Osteocyte (in vitro differentiated cells): ENCODE measurements around the gene UQCRC2. TPM values are rescaled to one million over a fixed set of nuclear protein-coding genes. Genes with fewer than 3 reads are reported as not detected.

Experiments used
- DNase-seq: peaks from one replicate; pipeline ENCODE4 v3.0.0; 2021; ENCODE audit warnings: mixed read lengths; ENCODE audit not compliant: unreplicated experiment; ENCODE audit errors: extremely low spot score
- H3K27ac Mint-ChIP-seq: one replicate; pipeline ENCODE4 v1.8.0; 2021; ENCODE audit warnings: mild to moderate bottlenecking, mixed read lengths; ENCODE audit not compliant: unreplicated experiment
- H3K27me3 Mint-ChIP-seq: one replicate; pipeline ENCODE4 v1.8.0; 2021; ENCODE audit warnings: mixed read lengths; ENCODE audit not compliant: unreplicated experiment
- H3K36me3 Mint-ChIP-seq: one replicate; pipeline ENCODE4 v1.8.0; 2021; ENCODE audit warnings: mixed read lengths; ENCODE audit not compliant: unreplicated experiment
- H3K4me1 Mint-ChIP-seq: one replicate; pipeline ENCODE4 v1.8.0; 2021; ENCODE audit warnings: mixed read lengths; ENCODE audit not compliant: unreplicated experiment
- H3K4me3 Mint-ChIP-seq: one replicate; pipeline ENCODE4 v1.8.0; 2021; ENCODE audit warnings: mild to moderate bottlenecking, moderate library complexity, mixed read lengths; ENCODE audit not compliant: unreplicated experiment
- H3K9me3 Mint-ChIP-seq: one replicate; pipeline ENCODE4 v1.8.0; 2021; ENCODE audit warnings: mixed read lengths; ENCODE audit not compliant: unreplicated experiment
- total RNA-seq: library from RNA; stranded (reverse); gene quantifications from 2 replicates; pipeline ENCODE4 v1.2.1, GENCODE V29; 2021
- TF ChIP-seq, protein P1 (sequence below): fragments of 200-600 bp; sonication (generic); IDR thresholded peaks from 2 replicates; pipeline ENCODE4 v1.5.0; 2021; ENCODE audit warnings: antibody characterized with exemption, mild to moderate bottlenecking, moderate library complexity

UQCRC2 gene
- total RNA-seq, 1 donor from 2014 or later: 200 TPM

DNA sequence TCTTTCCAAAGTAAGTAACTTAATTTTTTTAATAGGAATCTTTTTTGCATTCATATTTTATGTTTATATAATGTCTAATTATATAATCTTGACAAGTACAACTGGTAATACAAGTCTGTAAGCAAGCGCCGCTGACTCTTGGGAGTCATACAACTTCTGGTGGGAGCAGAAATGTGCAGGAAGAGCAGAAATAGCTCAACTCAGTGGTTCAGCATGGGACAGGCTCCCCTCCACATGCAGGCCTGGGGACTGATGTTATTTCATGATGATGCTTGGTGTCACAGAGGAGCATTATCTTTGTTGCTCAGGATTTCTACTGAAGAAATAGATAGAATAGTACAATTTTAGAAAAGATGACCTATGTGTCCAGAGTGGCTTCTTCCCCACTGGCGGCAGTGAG lies 10.7 kb downstream of the UQCRC2 start:
- no peak for DNase-seq
- Mint-ChIP-seq H3K9me3 (no peaks in the 10 kb centered on the region), H3K27ac (no peak overlapping the region), H3K4me3 (no peak overlapping the region), H3K27me3 (no peaks in the 10 kb centered on the region), H3K36me3 (peaks cover 57% of the 10 kb centered on the region), H3K4me1 (no peaks in the 10 kb centered on the region)
- TF ChIP-seq, protein P1, sequence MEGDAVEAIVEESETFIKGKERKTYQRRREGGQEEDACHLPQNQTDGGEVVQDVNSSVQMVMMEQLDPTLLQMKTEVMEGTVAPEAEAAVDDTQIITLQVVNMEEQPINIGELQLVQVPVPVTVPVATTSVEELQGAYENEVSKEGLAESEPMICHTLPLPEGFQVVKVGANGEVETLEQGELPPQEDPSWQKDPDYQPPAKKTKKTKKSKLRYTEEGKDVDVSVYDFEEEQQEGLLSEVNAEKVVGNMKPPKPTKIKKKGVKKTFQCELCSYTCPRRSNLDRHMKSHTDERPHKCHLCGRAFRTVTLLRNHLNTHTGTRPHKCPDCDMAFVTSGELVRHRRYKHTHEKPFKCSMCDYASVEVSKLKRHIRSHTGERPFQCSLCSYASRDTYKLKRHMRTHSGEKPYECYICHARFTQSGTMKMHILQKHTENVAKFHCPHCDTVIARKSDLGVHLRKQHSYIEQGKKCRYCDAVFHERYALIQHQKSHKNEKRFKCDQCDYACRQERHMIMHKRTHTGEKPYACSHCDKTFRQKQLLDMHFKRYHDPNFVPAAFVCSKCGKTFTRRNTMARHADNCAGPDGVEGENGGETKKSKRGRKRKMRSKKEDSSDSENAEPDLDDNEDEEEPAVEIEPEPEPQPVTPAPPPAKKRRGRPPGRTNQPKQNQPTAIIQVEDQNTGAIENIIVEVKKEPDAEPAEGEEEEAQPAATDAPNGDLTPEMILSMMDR: no peak

DNA sequence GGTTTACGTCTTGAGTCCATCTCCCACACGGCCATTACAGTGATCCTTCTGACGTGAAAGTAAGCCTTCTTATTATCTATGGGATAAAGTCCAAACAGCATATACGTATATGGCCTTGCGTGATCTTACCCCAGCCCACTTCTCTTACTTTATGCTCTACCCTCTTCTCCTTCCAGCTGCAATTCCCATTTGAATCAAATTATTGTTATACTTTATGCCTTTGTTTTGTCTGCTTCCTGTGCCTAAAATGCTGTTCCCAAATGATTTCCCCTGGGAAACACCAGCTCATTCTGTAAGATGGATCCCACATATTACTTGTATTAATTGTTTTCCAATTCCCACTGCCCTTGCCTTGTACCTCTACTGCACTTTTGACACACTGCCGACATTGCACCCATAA lies 11.2 kb downstream of the UQCRC2 start:
- Mint-ChIP-seq H3K4me3 (no peak overlapping the region), H3K27ac (no peak overlapping the region)

DNA sequence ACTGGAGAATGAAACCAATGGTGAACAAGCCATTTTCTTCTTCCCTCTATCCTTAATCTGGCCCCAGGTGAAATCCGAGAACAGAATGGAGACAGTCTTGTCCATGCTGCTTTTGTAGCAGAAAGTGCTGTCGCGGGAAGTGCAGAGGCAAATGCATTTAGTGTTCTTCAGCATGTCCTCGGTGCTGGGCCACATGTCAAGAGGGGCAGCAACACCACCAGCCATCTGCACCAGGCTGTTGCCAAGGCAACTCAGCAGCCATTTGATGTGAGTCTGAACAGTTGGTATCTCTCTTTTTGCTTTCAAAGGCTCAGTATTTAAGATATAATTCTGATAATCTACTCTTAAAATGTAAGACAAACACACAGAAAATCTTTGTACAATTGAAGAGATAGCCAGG lies 18.7 kb downstream of the UQCRC2 start:
- H3K36me3 Mint-ChIP-seq: peaks cover 44% of the 10 kb centered on the region
- DNase-seq: no peak
- TF ChIP-seq, protein P1: no peak
- no peaks in the 10 kb centered on the region for H3K4me1 Mint-ChIP-seq
- no peaks in the 10 kb centered on the region for H3K9me3 Mint-ChIP-seq
- H3K27ac Mint-ChIP-seq: no peak overlapping the region
- no peak overlapping the region for H3K4me3 Mint-ChIP-seq
- no peaks in the 10 kb centered on the region for H3K27me3 Mint-ChIP-seq

More for the DNA sequence above, 11.2 kb downstream of the UQCRC2 start:
- peaks cover 53% of the 10 kb centered on the region for H3K36me3 Mint-ChIP-seq
- H3K9me3 Mint-ChIP-seq: no peaks in the 10 kb centered on the region
- H3K27me3 Mint-ChIP-seq: no peaks in the 10 kb centered on the region
- TF ChIP-seq, protein P1: no peak
- no peak for DNase-seq
- no peaks in the 10 kb centered on the region for H3K4me1 Mint-ChIP-seq

DNA sequence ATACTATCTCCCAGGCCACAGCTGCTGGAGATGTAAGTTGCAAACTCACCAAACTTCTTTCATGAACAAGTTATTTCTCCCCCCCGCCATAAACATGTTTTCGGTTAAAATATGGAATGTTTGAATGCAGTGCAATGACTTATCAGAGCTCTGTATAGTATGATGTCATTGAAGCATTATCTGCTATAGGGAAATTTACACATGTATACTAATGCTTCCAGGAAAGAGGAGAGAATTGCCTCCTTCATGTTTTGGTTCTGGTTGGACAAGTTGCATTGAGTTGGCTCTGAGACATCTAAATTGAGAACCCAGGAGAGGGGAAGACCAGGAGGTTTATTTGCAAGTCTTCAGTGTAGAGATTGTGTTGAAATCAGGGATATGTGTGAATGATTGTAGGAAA lies 20.8 kb downstream of the UQCRC2 start:
- no peaks in the 10 kb centered on the region for H3K27me3 Mint-ChIP-seq
- no peak for DNase-seq
- H3K4me1 Mint-ChIP-seq: no peaks in the 10 kb centered on the region
- peaks cover 53% of the 10 kb centered on the region for H3K36me3 Mint-ChIP-seq
- no peaks in the 10 kb centered on the region for H3K9me3 Mint-ChIP-seq
- TF ChIP-seq, protein P1: no peak
- H3K27ac Mint-ChIP-seq: no peak overlapping the region
- no peak overlapping the region for H3K4me3 Mint-ChIP-seq

DNA sequence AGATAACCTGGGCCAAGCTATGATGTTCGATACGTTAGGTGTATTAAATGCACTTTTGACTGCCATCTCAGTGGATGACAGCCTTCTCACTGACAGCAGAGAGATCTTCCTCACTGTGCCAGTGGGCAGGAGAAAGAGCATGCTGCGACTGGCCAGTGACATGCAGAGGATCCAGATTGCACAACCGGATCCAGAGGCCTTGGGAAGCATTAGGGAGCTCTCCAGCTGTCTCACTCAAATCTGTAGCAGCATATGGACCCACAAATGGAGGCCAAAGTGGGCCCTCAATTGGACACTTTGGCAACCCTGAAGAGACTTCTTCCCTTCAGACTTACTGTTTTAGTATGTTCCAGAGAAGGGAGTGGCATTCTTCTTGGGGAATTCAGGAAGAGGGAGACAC lies 26.9 kb downstream of the UQCRC2 start:
- Mint-ChIP-seq H3K27ac (no peak overlapping the region), H3K27me3 (no peaks in the 10 kb centered on the region), H3K4me1 (no peaks in the 10 kb centered on the region), H3K4me3 (no peak overlapping the region), H3K36me3 (peaks cover 68% of the 10 kb centered on the region), H3K9me3 (no peaks in the 10 kb centered on the region)
- no peak for DNase-seq
- TF ChIP-seq, protein P1: no peak
